HG03097 (cell line): Measurements from ENCODE around the gene PRKAG2.

Source experiments
- ATAC-seq: cut with Tn5 transposase; IDR thresholded peaks from one replicate; pipeline ENCODE4 v1.9.1; 2021; ENCODE audit not compliant: unreplicated experiment, low FRiP score

Gene PRKAG2

DNA sequence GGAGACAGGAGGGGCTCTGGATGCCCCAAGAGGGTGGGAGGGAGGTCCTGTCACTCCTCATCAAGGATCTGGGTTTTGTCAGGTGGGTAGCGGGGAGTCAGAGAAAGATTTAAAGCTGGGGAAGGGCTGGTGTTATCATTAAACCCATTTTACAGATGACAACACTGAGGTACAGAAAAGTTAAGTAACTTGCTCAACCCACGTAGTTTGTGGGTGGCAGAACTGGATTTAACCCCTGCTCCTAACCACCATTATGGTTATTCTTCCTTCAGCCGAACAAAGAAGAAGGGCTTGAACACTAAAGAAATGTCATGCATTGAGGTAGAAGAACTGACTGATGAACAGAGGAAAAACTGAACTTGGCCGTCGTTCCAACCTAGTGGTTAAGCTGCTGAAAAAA, 24.9 kb upstream of the PRKAG2 start:
- ATAC-seq, result no peak

DNA sequence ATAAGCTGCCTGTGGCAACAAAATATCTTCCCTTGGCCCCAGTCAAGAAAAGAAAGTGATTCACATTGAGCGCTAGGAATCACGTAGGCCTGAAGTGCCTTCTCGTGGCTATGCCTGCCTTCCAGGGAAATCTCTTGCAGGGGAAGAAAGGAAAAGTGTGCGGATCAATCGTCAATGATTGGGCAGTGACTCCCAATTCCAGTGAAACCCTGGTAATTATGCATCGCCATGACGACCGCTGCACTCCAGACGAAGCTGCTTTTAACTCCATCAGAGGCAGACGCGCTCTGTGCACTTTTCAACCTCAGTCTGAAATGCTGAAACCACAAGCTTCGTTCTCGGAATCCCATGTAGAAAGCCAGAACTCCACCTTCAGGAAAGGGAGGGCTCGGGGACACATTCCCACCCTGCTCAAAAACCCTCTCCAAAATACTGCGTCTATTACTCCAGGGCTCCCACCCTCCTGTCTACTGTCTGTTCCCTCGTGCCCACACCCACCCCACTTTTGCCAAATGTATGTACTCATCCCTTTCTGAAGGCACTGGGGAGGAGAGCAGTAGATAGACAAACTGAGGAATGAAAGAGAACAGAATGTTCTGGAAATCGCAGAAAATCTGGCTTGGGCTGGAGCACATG, 24.2 kb upstream of the PRKAG2 start:
- no peak for ATAC-seq

DNA sequence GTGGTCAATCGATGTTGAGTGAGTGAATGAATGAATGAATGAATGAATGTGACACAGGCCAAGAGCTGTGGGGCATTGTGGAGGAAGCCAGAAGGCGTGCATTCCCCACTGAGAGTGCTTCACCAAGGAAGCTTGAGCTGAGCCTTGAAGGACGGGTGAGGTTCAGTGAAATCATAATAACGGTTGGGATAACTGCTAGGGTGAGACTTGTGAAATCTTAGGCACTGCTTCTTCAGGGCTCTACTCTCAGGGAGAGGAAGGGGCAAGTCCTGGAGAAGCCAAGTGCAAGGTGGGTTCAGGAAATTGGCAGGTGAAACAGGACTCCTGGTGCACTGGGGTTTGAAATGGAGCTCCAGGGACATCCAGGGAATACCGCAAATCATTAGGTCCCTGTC, 23.7 kb upstream of the PRKAG2 start:
- no peak for ATAC-seq

DNA sequence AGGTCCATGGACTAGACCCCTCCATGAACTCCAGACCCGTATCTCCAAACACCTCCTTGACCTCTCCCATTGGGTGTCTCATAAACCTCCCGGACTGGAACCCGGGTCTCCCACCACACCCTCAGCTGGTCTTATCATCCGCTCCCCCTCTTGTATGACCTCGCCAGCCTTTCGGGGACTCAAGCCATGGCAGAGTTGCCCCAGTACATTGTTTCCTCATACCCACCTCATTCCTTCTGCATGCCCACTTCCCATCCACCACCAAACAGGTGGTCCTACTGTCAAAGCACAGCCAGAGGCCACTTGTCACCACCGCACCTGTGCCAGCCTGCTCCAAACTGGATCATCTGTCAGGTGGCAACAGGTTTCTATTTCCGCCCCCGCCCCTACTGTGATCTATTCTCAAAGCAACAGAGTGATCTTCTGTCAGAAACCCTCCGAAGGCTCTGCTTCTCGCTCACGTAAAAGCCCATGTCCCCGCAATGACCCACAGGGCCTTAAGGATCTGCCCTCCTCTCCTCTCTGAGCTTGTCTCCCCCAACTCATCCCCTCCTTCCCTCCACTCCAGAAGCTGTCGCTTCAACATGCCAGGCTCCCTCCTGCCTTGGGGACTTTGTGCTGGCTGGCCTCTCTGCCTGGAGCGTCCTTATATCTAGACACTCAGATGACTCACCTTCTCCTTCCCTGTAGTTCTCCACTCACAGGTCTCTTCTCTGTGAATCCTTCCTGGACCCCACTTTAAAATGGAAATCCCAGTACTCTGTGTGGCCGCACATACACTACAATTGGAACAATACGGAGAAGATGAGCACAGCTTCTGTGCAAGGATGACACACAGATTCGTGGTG, 22.8 kb upstream of the PRKAG2 start:
- no peak for ATAC-seq

DNA sequence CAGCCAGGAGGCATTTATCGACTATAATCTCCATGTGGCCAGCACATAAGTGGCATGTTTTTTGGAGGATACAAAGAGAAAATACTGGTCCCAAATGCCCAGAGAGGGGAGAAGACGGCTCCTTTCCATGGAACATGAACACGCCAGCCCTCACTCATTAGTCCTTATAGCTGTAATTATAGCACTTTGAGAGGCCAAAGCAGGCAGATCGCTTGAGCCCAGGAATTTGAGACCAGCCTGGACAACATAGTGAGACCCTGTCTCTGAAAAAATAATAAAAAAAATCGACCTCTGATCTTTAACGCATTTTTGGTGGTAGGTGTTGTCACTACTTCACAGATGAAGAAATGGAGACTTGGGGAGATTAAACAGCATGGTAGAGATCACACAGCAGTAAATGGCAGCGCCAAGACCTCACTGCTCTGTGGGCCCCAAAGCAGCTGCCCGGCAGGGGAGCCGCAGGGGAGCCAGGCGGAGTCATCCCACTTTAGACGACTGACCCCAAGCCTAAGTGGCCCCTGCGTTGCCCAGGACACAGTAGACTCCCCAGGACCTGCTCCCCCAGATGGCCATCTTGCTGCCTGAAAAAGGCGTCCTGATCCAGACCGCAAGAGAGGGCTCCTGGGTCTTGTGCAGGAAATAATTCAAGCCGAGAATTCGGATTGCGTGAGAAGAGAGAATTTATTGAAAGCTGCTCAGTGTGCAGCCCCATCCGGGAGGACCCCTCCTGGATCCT, 21.2 kb upstream of the PRKAG2 start:
- ATAC-seq, result no peak

DNA sequence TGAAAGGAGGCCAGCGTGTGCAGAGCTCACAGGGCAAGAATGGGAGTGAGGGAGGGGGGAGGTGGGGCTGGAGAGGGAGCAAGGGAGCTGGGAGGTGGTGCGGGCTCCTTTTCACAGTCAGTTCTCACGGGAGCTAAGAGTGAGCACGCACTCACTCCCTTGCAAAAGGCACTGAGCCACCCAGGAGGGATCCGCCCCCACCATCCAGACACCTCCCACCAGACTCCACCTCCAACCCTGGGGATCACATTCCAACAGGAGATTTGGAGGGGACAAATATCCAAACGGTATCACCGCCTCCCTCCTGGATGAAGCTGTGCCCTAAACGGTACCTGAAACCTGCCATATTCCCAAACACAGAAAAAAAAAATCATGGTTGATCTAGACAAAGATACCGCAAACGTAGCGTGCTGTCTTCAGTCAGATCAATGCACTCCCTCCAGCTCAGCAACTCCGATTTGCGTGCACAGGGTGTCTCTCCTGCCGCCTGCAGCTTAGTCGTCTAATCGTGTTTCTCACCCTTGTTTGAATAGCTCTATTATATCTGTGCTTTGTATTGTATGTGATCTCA, 20.3 kb upstream of the PRKAG2 start:
- no peak for ATAC-seq

DNA sequence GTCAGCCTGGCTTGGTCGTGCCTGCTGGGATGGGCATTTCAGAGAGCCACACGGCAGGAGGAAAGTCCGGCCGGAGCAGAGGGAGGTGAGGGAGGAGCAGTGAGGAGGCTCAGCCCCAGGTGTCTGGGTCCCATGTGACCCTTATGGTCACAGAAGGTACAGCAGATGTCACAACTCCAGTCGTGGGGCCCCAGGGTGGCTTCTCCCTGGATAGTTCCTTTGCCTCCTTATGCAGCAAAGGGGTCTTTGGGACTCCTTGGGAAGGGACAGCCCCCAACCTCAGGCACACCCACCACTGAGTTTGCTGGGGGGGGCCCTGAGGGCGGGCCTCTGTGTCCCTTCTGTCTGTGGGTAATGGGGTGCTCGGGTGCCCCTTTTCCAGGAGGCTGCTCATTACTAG, 19.6 kb upstream of the PRKAG2 start:
- no peak for ATAC-seq

DNA sequence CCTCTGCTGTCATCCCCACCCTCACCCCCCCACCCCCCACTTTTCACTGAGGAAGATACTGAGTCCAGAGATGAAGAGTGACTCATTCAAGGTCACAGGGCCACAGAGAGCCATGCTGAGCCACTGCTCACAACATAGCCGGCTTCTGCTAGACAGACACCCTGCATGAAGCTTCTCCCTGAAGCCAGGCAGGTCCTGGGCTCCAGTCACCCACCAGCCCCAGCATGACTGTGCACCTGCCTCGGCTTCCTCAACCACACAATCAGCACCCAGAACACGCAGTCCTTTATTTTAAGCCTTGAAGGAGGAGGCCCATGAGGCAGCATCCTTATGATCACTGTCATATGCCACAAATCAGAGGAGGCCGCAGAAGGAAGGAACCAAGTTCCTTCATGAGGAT, 19.2 kb upstream of the PRKAG2 start:
- ATAC-seq, result no peak

DNA sequence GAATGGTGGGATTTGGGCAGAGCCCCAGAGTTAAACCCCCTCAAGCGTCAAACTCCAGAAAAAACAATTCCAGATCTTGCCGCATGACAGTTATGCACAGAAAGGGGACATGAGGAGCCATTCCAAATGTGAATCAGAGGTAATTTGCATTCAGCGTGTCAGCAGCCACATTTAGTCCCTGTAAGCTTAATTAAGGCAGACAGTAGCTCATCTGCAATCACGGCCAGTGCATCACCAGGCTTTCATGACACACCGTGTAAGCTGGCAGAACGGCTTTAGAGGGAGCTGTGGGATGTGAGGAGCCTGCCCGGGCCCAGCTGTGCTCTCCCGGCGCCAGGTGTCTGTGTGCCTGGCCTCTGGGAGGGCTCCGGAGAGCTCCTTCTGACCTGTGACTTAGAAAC, 18.7 kb upstream of the PRKAG2 start:
- no peak for ATAC-seq

DNA sequence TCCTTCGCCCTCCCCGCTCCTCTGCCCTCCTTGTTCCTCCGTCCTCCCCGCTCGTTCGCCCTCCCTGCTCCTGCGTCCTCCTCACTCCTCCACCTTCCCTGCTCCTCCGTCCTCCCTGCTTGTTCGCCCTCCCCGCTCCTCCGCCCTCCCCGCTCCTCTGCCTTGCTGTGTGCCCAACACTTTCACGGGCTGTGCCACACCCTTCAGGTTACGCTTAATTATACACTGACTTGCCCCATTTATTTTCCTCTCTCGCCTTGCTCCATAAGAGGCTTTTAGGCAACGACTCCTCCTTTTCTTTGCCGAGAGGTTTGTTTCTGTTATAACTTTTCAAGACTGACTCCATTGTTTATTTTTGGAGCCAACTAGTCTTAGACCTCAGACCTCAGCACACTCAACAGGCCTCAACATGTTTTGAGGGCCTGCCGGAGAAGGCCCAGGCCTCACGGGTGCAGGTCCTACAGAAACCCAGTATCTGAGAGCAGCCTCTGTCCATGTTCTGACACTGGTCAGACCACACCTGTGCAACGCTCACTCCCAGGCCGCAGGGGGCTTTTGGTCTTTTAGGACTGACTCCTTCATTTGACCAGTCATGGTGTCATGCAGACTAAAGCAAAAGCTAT, 18.2 kb upstream of the PRKAG2 start:
- ATAC-seq, result no peak

DNA sequence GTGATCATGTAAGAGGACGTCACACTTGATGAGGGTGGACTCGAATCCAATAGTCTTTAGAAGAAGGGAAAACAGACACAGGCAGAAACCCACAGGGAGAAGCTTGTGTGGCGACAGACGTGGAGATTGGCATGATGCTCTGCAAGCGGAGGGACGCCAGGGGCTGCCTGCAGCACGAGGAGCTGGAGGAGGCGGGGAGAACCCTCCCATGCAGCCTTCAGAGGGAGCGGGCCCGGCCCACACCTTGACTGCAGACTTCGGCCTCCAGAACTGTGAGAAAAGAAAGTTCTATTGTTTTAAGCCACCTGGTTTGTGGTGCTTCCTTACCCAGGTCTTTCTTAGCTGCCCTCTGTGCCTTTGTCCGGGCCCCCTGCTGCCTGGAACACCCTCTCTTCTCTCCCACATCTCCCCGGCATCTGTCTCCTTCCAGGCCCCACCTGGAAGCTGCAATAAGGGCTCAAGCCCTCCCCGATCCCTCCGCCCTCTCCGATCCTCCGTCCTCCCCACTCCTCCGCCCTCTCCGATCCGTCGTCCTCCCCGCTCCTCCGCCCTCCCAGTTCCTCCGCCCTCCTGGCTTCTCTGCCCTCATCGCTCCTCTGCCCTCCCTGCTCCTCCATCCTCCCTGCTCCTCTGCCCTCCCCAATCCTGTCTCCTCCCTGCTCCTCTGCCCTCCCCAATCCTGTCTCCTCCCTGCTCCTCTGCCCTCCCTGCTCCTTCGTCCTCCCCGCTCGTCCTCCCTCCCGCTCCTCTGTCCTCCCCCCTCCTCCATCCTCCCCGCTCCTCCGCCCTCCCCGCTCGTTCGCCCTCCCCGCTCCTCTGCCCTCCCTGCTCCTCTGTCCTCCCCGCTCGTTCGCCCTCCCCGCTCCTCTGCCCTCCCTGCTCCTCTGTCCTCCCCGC, 17.4 kb upstream of the PRKAG2 start:
- ATAC-seq, result no peak

DNA sequence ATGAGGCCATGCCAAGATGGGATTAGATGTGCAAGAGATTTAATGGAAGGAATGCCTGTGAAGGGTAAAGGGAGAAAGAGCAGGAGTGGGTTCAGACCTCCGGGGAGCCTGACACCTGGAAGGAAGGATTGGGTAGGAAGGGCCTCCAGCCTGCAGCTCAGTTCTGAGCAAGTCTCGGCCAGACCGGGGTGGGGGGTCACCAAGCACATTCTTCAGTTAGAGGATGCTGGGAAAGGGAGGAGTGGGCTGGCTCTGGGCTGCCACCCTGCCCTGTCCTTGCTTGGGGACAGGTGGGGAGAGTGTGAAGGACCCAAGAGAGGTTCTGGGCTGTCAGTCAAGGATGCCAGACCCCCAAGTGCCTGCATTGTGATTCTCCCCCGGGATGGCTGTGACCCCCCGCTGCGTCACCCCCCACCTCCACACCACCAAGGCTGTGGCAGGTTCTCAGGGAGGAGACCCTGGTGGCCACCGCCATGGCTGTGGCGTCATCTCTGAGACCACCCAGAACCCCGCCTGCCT, 16.5 kb upstream of the PRKAG2 start:
- ATAC-seq, result no peak

DNA sequence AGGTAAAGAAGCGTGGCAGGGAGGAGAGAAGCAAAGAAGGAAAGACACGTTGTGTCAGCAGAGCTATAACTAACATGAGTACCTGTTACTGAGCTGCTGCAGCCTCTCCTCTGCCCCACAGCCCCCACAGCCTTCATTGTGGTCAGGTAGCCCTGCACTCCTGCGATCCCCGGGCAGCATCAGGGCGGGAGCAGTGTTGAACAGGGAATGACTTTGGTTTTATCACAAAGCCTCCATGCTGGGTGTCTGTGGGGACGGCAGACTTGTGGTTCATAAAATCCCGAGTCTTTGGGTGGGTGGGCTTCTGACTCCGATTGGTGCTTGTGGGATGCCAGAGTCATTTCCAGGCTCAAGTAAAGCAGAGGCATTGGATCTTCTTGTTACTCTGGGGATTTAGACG, 14.8 kb upstream of the PRKAG2 start:
- no peak for ATAC-seq

DNA sequence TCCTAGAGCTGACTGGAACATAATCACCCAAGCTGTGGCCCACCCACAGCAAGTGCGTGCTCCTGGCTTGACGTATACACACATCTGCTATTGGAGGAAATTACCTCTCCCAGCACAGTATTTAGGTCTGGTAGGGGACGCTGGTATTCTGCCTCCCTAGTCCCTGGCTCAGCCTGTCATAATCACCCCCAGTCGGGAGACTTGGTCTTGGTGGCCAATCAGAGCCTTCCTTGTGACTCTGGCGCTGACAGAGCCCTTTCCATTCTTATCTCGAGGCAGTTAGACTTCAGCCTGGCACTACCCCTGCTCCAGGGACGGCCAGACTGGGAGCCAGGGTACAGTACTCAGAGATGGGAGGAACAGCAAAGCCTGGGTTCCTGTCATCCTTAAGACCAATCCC, 14.3 kb upstream of the PRKAG2 start:
- ATAC-seq, result no peak

DNA sequence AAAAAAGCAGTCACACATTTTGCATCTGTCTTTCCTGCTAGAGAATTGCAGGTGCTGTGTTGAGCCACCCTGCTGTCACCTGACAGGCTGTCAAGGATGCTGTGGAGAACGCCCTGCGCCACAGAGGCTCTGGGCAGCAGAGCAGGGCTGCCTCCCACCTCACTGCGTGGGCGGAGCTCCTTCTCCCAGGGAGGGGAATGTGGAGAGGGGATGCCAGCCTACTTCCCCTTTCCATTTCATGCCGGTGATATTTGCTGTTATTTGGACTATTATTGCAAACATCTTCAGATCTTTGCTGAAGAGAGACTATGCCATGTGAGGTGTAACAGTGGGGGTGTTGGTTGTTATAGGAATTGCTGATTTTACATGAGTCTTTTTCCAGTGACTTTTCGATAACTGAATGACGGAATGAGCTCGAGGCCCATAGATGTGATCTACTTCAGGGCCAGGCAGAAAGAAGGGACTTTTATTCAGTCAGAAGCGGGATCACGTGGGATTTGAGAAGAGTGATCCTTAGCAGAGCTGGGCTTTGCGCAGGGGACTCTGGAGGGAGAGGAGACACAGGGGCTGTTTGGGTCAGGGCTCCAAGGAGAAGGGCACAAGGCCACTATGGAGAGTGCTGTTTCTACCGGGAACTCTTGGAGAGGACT, 13.6 kb upstream of the PRKAG2 start:
- no peak for ATAC-seq

DNA sequence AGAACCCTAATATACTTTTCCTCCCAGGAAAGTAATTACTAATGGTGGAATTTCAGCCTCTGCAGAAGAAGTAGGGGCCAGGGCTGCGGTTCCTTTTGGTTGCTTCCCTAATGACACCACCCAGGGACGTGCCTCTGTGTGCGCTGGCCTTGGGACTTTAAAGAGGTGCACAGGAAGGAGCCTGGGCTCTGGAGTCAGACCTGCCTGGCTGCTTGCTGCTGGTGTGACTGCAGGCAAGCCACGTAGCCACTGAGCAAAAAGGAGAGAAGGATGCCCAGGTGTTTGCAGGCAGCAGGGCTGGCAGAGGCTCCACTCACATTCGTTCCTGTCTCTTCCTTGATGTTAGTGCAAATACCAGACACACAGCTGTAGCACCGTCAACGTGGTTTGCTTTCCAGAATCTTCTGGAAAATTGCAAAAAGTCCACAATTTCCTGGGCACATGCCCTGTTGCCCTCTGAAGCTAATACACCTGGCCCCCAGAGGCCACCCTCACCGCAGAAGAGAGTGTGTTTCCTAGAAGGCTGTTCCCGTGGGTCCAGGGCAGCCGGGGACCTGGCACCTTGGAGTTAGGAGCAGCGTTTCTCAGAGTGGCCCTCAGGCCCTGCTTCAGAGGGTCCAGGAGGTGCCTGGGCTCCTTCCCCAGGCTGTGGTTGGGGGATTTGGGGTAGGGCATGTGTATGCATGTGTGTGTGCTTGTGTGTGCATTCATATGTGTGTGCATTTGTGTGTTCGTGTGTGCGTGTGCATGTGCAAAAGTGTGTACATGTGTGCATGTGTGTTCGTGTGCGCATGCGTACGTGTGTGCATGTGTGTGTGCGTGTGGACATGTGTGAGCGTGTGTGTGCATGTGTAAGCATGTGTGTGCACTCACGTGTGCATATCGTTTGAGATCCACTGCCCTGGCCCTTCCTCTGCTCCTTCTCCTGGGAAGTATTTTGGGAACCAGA, 12.8 kb upstream of the PRKAG2 start:
- no peak for ATAC-seq

DNA sequence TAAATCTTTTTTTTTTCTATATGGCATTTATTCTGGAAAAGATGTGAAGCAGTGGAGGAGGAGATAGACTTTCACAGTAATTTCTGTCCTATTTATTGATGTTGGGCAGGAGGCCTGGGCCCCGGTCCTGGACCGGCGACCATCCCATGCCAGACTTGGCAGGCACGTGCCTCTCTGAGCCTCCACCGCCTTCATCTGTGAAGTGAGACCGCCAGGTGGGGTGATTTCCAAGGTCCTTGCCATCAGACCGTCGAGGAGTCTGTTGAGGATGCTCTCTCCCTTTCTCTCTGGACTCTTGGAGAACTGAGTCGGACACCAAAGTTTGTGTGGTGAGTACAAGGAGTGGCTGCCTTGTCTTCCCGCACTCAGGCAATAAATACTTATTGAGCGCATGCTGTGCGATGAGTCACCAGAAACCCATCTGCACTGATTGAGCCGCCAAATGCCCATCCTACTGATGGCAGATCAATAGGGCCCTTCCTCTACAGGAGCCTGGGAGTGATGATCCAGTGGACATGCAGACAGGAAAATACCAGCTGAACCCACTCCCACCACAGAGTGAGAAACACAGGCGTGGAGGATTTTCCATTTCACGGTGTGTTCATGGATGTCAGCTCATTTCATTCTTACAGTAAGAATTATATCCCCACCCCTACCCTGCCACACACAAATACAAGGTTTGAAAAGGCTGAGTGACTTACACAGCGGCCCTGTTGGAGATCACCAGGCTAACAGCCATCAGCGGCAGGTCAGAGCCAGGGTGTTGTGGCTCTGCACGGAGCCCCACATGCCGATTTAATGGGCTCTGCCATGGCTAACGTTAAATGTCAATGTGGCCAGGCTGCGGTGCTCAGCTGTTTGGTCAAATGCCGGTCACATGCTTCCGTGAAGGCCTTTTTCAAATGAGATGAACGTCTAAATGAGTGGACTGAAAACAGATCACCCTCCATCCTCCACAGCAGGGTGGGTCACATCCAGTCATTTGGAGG, 11.5 kb upstream of the PRKAG2 start:
- ATAC-seq, result no peak
